ENCODE results near the gene NKX2-8.
A peak's percentile ranks its signal among the peaks of the same experiment; 100 is the strongest.

The NKX2-8 gene

DNA sequence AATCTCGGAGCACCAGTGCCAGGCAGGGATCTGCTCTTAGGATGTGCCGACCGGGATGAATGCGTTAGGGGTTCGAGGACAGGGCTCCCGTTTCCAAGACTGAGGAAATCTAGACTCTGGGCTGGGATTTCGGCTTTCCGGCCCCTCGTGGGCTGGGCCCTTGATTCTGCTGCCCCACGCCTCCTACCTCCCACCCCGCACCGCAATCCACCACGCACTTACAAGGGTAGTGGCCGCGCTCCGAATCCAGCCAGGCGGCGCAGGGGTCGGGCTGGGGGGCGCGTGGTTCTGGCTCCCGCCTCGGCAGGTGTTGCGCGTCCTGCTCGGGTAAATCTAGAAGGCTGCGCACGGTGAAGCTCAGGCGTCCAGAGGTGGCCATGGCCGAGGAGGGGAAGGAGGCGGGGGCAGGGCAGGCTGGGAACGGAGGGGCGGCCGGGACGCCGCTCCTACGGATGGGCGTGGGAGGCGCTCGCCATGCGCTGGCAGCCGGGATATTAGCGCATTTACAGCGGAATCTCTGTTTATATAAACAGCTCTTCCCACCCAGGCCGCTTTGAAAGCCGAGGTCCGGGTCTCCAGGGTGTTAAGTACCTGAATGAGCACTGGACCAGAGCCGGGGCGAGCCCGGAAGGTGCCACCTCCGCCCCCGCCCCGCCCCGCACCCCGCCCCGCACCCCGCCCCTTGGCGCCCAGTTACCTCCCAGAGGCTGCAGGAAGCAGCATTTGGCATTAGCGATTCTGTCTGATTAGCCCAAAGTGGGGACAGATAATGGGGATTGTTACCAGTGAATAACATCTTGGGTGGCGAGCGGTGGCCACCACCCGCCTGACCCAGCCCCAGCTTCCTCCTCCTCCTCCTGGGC is at the start of gene NKX2-8:
Gene NKX2-8, minus strand, starts transcription at position 604 of the 863 bp plus-strand sequence. Its CDS starts 225 bp downstream, at position 379.
- no peak for DNase-seq

- no peak for DNase-seq
Observed at GRCh38 chr14:36627981-36628380, 45.6 kb upstream of the NKX2-8 start.

GRCh38 chr14:36626151-36626550 is 43.7 kb upstream of the NKX2-8 start:
- no peak for DNase-seq

DNA sequence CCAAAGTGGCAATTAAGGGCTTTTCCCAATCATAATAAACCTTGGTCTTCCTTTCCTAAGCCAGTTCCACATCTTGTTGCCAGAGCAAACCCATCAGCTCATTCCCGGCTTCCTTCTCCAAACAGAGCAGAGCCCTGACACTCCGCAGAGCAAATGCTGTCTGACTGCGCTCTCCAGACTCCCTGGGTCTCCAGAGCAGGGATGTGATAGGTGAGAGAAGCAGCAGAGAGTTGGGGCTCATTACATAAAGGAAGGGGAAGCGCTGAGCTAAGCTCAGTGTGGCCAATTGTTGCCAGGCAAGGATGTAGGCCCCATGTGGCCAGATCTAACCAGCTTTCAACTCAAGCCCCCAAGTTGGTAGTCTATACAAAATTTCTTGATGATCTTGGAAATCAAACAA is 43.0 kb upstream of the NKX2-8 start:
- DNase-seq: no peak

- DNase-seq: no peak
Observed at GRCh38 chr14:36625014-36625413, 42.6 kb upstream of the NKX2-8 start.

DNA sequence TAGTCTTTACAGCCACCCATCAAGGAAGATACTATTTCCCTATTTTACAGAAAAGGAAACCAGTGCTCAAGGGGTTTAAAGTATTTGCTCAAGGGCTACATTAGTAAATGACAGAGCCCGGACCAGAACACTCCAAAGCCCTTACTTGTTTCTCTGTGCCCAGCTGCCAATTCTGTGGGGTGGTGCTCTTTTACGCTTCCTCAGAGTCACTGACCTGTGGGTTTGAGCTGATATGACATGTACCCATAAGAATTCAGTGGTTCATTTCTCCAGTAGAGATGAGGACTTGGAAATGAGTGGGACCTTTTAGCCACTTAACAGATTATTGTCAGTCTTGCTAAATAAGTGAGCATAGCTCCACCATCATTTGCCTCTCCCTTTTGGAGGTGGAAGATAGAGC is 37.4 kb upstream of the NKX2-8 start:
- DNase-seq: no peak

GRCh38 chr14:36619131-36619530 is 36.7 kb upstream of the NKX2-8 start:
- no peak for DNase-seq

GRCh38 chr14:36618641-36619040 is 36.2 kb upstream of the NKX2-8 start:
- no peak for DNase-seq

- no peak for DNase-seq
Observed at GRCh38 chr14:36617824-36618223, 35.4 kb upstream of the NKX2-8 start.

DNA sequence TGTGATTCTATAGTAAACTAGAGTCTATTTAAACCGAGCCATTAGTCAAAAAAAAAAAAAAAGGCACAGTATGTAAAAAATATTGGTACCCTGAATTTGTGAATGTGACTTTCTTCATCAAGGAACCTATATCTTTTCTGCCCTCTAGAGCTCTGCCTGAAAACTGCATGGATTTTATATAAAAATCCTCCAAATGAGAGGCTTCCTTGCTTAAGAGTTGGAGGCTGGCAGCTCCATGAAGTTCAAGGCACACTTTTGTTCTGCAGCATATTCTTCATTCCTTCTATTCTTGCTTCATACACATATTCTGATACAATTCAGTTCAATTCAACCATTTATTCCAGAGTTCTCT is 23.1 kb upstream of the NKX2-8 start:
- DNase-seq: no peak

DNA sequence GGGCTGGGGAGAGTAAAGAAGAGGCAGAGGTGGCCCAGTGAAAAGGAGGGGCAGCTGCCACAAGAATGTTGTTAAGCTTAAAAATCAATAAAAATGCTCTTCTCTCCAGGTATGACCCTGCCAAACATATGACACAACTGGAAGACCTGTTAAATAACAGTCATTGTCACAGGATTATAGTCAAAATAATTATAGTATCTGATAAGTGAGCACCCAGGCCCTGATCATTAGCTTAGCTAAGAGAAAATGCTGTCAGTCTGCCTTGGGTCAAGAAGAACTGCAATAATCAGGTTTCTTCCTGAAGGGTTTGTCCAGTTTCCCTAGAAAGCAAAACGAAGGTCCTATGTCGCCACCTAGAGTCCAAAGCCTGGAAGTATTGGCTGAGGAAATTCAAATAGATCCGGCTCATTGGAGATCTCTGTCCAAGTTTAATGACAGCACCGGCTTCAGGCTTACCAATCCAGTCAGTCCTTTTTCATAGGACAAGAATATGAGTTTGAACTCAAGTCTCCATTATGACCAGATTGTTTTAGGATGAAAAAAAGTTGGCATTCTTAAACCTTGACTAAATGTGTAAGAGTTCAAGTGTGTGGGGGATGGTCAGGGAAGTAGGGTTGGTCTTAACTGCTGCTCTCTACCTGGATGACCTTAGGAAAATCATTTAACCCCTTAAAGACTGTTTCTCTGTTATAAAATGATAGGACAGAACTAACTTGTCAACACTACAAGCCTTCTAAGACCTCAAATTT is 22.5 kb upstream of the NKX2-8 start:
- DNase-seq: peak; percentile 79

DNA sequence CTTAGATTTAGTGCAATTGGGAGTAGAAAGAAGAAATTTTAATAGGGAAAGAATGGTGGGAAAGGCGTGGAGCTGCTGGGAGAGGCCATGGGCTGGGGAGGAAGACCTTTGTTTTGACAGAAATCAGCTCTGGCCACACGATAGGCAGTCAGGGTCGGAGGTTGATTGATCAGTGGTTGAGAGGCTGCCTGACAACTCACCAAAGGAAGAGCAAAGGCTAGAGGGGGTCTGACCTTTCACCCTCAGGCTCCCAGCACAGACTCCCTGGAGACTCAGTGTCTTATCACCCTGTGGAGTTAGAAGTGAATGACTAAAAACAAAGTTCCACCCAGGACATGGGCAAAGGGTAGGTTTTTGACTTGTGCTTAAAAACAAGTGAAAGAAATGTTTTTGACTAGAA is 18.0 kb upstream of the NKX2-8 start:
- DNase-seq: no peak

- no peak for DNase-seq
Observed at GRCh38 chr14:36591482-36591881, 9.1 kb upstream of the NKX2-8 start.

- no peak for DNase-seq
Observed at GRCh38 chr14:36588788-36589187, 6.4 kb upstream of the NKX2-8 start.

DNA sequence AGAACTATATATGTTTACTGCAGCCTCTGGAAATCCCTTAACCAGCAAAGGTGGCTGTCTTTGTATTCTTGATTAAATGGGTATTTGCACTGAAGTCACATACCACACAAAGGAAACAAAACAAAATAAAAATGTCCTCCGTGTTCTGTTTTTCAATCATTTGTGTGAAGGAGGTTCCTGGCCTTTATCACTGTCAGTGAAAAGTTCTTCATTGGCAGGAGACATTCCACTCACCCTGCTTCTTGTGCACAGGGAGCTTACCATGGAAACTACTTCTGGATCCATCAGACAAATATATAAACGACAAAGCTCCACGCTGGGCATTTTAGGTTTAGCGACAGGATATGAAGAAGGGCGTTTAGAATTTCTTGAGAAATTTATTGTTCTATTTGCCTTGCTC is 5.7 kb upstream of the NKX2-8 start:
- DNase-seq: no peak

- DNase-seq: no peak
Observed at GRCh38 chr14:36585100-36585499, 2.7 kb upstream of the NKX2-8 start.

DNA sequence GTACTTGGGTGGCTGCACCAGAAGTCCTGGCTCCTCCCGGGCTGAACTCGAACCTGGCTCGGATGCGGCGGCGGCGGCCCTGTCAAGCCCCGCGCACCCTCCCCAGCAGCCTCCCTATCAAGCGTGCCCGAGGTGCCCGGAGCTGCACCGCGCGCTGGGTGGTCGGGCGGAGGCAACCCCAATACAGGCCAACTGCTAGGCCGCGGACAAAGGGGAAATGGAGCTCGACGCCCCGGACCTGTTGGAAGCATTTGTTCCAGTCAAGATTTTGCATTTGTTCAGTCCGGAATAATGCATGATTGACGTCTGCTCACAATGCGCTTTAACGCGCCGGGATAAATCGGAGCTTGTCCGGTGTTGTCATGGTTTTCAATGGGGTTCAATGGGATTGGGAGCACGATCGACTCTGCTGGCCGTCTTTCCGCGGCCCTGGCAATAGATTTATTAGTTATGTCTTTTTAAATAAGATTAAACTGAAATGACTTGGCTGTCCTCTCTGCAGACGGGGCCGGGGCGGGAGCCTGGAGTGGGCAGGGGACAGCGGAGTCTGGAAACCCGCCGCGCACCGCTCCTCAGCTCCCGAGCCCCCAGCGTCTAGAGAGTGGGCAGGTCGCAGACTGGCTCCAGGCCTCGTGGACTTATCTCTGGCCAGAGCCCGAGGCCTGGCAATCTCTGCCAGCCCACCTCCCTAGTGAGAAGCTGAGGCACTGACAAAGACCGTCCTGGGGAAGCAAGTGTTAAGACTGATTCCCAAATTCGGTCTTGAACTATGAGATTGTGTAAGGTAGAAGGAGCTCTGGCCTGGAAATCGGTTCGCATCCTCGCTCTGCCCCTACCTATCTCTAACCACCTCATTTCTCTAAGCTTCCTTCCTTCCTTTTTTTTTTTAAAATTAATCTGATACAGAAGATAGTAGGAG is 1.7 kb upstream of the NKX2-8 start:
- no peak for DNase-seq

- DNase-seq: no peak
Observed at GRCh38 chr14:36583242-36583892, 953 bp upstream of the NKX2-8 start.

DNA sequence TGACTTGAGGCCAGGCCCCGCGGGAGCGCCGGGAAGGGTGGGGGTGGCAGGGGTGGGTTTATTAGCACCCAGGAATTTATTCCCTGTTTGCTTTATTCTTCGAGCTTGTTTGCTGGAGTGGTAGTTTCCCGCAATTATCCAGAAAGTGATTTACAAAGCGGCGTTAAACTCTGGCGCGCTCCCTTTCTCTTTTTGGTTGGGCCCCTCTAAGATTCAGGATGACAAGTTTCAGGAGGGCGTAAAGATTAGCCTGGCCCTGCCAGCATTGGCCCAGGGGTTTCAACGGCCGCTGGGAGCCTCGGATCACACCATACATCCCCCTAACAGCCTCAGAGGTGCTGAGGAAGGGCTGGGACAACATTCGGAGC is 444 bp upstream of the NKX2-8 start:
- no peak for DNase-seq

- no peak for DNase-seq
Observed at GRCh38 chr14:36580856-36581831, 1.3 kb downstream of the NKX2-8 start.

DNA sequence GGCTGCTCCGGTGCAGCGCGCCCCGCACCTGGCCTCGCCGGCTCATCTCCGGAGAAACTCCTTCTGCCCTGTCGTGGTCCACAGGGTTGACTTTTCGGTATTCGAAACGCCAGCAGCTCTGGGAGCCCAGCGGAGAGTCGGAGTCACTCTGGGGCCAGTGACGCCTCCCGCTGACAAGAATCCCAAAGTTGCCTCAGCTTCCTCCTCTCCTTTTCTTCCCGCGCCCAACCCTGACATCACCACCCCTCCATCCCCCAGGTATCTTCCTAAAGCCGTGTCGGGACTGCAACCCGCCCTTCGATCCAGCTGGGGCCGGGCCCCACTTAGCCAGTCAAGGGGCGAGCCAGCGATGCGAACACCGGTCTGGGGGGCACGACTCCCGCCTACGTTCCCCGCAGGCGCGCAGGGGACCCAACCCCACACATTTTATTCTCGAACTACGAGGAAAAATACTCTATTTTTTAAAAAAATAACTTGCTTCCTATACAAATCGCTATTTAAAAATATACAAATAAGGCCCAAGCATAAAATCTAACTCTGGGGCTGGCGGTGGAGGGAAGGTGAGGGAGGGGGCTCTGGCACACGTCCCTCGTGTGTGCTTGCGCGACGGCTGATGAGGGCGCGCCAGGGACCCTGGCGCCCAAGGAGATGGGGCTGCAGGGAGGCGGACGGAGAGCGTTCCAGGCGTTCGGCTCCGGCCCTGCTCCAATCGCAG is 2.1 kb downstream of the NKX2-8 start:
- no peak for DNase-seq

Measured in midbrain (tissue), 1 donor.